Activated CD8-positive, alpha-beta memory T cell treated with anti-CD3 and anti-CD28 coated beads for 36 hours (primary cell): Measurements from ENCODE around the gene INPP5D. TPM values are rescaled to one million over a fixed set of nuclear protein-coding genes. Genes with fewer than 3 reads are reported as not detected.

ENCODE experiments used
- CTCF ChIA-PET: fragments of 350-600 bp; sonication (Branson Sonifier 250); formaldehyde crosslinking; loops from one replicate; lab custom pipeline; 2021; ENCODE audit warnings: antibody characterized with exemption; lab: Charles Lee
- POLR2A ChIA-PET: fragments of 350-600 bp; sonication (Branson Sonifier 250); formaldehyde crosslinking; loops from one replicate; lab custom pipeline; 2021; ENCODE audit warnings: antibody characterized with exemption; lab: Charles Lee
- total RNA-seq, 2 experiments: library from RNA; stranded (reverse); gene quantifications; one replicate each; pipeline ENCODE4 v1.2.3, GENCODE V29; 2021

Gene INPP5D
- total RNA-seq, 2 experiments from 2014 or later = 43.1 to 46.5 TPM

GRCh38 chr2:233081731-233082221, 21.6 kb downstream of the INPP5D start:
- POLR2A ChIA-PET = interaction anchor here (1.1 to 5.5 kb wide), 3 partner anchors 12 to 21 kb away, joined by 4 to 57 read pairs (median 32); partner anchors contain the start of gene INPP5D
- CTCF ChIA-PET = interaction anchor here (0.8 to 5.8 kb wide), 6 partner anchors 18 to 180 kb away, joined by 3 to 40 read pairs (median 6); partner anchors contain the start of genes ATG16L1 and INPP5D

- POLR2A ChIA-PET = interaction anchor here (1.1 to 5.5 kb wide), 3 partner anchors 11 to 22 kb away, joined by 4 to 57 read pairs (median 32); partner anchors contain the start of gene INPP5D
- CTCF ChIA-PET = interaction anchor here (0.8 to 5.8 kb wide), 6 partner anchors 9 to 179 kb away, joined by 3 to 40 read pairs (median 5); partner anchors contain the start of genes ATG16L1 and INPP5D
These were observed 22.2 kb downstream of the INPP5D start for GRCh38 chr2:233082222-233082930.

DNA sequence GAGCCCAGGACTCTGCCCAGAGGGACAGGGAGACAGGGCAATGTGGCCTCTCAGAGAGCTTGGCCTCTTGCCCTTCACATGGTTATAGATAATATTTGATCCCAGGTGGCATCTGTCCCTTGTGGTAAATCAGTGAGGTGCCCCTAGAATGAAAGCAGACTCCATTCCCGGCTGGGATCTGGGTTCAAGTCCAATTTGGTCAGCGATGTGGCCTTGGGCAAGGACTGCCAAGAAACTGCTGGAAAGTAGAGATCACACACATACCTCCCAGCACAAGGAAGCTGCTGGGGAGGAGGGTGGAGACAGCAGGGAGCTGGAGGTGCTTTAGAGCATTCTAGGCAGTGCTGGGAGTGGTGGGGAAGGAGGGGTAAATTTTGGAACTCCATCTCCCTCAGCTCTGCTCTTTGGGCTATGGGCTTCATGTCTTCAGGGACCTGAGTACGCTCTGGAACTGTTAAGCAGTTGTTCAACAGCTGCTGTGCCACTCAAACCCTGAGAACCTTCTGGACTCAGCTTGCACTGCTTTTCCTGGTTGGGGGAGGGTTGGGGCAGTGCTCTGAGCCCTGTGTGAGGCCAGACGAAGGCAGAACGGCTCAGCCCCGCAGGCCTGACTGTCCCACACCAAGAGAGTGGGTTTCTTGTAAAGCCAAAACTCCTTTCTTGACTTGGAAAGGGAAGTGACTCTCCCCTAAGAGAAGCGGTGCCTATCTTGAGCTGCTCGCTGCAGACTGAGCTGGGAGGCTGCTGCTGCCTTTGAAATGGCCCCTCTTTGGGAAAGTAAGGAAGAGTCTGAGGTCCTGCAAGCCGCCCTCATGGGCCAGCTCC, 23.0 kb downstream of the INPP5D start:
- POLR2A ChIA-PET = interaction anchor here (0.5 to 5.5 kb wide), 6 partner anchors 17 to 325 kb away, joined by 3 to 57 read pairs (median 4); partner anchors contain the start of gene INPP5D
- CTCF ChIA-PET = interaction anchor here (0.8 to 5.8 kb wide), 6 partner anchors 8 to 179 kb away, joined by 3 to 40 read pairs (median 5); partner anchors contain the start of genes ATG16L1 and INPP5D

DNA sequence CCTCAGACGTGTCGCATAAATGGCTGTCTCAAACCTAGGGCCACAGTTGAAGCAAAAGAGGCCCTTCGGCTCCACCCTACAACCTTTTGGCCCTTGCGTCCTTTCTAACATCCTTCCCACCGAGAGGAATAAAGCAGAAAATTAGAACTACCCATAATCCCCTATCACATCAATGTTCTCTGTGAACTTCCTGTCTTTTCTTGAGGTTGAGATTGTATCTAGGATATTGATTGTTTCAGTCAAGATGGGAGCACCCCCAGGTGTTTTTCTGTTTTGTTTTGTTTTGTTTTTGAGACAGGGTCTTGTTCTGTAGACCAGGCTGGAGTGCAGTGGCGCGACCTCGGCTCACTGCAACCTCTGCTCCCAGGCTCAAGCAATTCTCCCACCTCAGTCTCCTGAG, 23.6 kb downstream of the INPP5D start:
- ChIA-PET CTCF (interaction anchor here (2.1 to 5.8 kb wide), 2 partner anchors 16 to 23 kb away, joined by 8 to 40 read pairs; partner anchors contain the start of gene INPP5D), POLR2A (interaction anchor here (0.5 to 5.5 kb wide), 5 partner anchors 17 to 156 kb away, joined by 3 to 57 read pairs (median 3); partner anchors contain the start of gene INPP5D)

- CTCF ChIA-PET = interaction anchor here (5.8 kb wide), 1 partner anchor 24 kb away, joined by 40 read pairs; the partner anchor contains the start of gene INPP5D
- POLR2A ChIA-PET = interaction anchor here (1.1 to 5.5 kb wide), 3 partner anchors 16 to 29 kb away, joined by 3 to 57 read pairs (median 32); partner anchors contain the start of gene INPP5D
These were observed 24.3 kb downstream of the INPP5D start for GRCh38 chr2:233084488-233084887.

DNA sequence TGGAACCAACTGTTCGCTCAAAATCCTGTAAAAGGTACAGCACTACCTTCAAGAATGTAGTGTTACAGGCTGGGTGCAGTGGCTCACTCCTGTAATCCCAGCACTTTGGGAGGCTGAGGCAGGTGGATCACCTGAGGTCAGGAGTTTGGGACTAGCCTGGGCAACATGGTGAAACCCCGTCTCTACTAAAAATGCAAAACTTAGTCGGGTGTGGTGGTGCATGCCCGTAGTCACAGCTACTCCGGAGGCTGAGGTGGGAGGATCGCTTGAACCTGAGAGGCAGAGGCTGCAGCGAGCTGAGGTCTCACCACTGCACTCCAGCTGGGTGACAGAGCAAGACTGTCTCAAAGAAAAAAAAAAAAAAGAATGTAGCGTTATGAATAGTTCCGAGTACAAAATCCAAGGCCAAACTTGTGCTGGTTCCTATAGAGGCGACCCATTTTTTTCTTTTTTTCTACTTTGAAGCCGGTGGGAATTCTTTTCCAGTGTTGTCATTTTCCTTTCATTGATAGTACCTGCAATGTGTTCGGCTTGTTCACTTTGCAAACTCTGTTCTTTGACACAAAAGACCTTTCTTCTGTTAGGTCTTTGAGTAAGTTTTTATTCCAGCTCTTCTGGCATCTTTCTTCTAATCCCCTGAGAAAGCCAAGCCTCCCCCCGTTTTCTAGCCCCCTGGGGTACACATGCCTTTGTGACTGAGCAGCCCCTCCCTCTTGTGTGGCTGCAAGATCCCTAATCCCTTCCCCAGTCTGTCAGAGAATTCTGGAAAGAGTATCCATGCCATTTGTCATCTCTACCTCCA, 25.1 kb downstream of the INPP5D start:
- ChIA-PET CTCF (interaction anchor here (5.8 kb wide), 1 partner anchor 25 kb away, joined by 40 read pairs; the partner anchor contains the start of gene INPP5D), POLR2A (interaction anchor here (5.3 to 5.5 kb wide), 2 partner anchors 15 to 24 kb away, joined by 32 to 57 read pairs; partner anchors contain the start of gene INPP5D)

DNA sequence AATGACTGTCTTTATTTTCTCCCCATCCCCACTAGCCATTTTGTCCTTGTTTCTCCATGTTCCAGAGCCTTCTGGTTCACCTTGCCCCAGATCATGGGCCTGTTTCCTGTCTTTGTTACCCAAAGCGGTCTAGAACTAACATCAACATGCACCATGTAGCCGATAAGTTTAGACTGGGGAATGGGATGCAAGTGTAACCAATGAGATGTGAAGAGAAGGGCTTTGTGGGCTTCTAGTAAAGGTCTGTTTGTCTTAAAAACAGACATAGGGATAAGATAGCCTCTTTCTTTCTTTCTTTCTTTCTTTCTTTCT, 25.7 kb downstream of the INPP5D start:
- CTCF ChIA-PET = no interaction called here
- POLR2A ChIA-PET = interaction anchor here (1.6 kb wide), 1 partner anchor 25 kb away, joined by 11 read pairs; the partner anchor contains the start of gene INPP5D

DNA sequence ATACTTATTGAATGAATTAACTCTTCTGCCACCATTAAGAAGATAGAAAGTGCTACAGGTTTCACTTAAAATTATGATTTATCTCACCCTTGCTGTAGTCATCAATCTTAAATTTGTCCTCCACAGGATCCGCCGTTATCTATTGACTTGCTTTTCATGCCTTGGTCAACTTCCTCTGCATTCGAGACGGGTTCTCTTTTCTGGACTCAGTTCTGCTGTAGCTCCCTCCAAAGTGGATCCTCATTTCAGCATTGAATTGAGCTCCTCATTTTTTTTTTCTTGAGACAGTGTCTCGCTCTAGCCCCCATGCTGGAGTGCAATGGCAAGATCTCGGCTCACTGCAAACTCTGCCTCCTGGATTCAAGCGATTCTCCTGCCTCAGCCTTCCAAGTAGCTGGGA, 27.6 kb downstream of the INPP5D start:
- ChIA-PET POLR2A (no interaction called here), CTCF (interaction anchor here (1.3 to 1.6 kb wide), 2 partner anchors 34 to 55 kb away, joined by 3 to 4 read pairs; no protein-coding TSS in a partner anchor)

DNA sequence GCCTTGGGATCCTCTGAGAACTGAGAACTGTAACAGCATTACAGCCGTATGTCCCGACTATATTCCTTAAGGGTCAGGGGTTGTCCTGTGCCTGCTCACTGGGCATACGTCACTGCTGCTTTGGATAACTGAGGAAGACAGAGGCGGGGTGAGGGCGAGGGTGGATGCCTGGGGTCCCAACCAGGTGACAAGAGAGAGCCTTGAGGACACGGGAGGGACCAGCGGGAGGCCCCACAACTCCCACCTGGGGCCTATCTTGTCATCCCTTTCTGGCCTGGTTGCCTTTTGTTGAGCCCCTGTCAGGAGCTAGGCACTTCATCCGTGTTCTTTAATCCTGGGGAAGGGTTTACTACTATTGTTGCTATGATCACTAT, 28.8 kb downstream of the INPP5D start:
- ChIA-PET CTCF (interaction anchor here (0.6 to 1.7 kb wide), 2 partner anchors 11 to 331 kb away, joined by 3 to 4 read pairs; no protein-coding TSS in a partner anchor), POLR2A (no interaction called here)

GRCh38 chr2:233089851-233090250, 29.7 kb downstream of the INPP5D start:
- POLR2A ChIA-PET = no interaction called here

GRCh38 chr2:233090879-233091278, 30.7 kb downstream of the INPP5D start:
- POLR2A ChIA-PET = no interaction called here
- CTCF ChIA-PET = interaction anchor here (1.3 to 1.7 kb wide), 2 partner anchors 8 to 9 kb away, joined by 4 read pairs; no protein-coding TSS in a partner anchor

More at GRCh38 chr2:233089851-233090250, 29.7 kb downstream of the INPP5D start:
- CTCF ChIA-PET = interaction anchor here (1.7 kb wide), 1 partner anchor 10 kb away, joined by 4 read pairs; no protein-coding TSS in a partner anchor

GRCh38 chr2:233091595-233092375, 31.6 kb downstream of the INPP5D start:
- CTCF ChIA-PET = interaction anchor here (1.3 kb wide), 1 partner anchor 9 kb away, joined by 4 read pairs; no protein-coding TSS in a partner anchor
- POLR2A ChIA-PET = interaction anchor here (0.6 kb wide), 1 partner anchor 234 kb away, joined by 4 read pairs; no protein-coding TSS in a partner anchor

DNA sequence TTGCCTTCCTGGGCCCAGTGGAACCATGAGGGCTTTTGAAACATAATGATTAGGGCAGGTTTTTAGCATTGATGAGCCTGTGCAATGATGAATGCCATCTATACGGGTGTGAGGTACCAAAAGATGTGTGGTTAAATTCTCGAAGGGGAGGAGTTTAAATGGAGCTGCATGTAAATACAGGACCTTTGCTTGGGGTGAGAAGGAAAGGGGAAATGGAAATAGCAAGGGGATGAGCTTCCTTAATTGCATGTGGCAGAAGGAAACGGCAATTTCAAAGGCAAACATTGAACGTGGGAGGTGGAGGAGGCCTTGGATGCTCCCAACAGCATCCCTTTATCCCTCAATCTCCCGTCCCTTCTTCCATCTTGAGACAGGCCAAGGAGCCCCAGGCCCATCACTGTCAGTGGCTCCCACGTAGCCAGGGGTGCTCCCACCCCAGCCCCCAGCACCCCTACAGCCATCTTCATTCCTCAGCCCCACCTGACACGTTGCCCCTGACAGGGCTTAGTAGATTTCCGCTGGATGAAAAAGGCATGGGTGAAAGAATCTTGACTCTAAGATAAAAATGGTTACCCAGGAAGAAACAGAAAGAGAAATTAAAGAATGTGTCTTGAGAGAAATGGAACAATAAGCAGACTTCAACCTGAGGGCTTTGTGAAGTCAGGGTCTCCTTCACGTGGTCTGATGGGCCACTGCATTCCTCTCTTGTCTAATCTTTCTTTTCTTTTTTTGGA, 32.5 kb downstream of the INPP5D start:
- ChIA-PET POLR2A (interaction anchor here (0.6 to 1.1 kb wide), 2 partner anchors 10 to 234 kb away, joined by 4 read pairs; no protein-coding TSS in a partner anchor), CTCF (interaction anchor here (1.7 kb wide), 1 partner anchor 34 kb away, joined by 4 read pairs; no protein-coding TSS in a partner anchor)

DNA sequence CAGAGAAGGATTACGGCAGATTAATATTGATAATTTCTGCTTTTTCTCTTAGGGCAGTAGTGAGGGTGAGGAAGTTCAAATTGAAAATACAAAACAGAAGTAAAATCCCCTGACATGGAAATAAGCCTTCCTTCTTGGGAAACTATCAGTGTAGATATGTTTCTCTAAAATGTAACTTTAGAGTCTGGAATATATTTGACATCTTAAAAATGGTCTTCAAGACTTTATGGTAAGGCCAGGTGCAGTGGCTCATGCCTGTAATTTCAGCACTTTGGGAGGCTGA, 33.0 kb downstream of the INPP5D start:
- ChIA-PET POLR2A (interaction anchor here (1.1 kb wide), 1 partner anchor 11 kb away, joined by 4 read pairs; no protein-coding TSS in a partner anchor), CTCF (interaction anchor here (1.7 kb wide), 1 partner anchor 34 kb away, joined by 4 read pairs; no protein-coding TSS in a partner anchor)

DNA sequence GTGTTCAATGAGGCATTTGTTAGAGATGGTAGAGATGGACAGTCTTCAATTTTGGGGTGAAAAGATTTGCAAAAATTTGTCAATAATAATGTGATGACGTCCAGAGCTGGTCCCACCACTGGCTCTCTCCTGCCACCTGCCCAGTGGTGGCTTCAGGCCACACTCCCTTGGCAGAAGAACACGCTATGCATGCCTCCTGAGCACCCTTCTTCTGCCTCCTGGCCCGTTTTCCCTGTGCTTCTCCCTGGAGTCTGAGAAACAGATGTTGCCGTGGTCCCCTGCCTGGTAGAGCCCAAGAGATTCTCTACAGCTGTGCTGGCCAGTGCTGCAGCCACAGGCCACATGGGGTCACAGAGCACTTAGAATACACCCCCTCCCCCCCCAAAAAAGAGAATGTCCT, 33.6 kb downstream of the INPP5D start:
- ChIA-PET POLR2A (interaction anchor here (1.1 kb wide), 1 partner anchor 12 kb away, joined by 4 read pairs; no protein-coding TSS in a partner anchor), CTCF (interaction anchor here (0.7 to 1.7 kb wide), 2 partner anchors 35 to 40 kb away, joined by 4 to 5 read pairs; no protein-coding TSS in a partner anchor)

GRCh38 chr2:233094614-233095013, 34.5 kb downstream of the INPP5D start:
- ChIA-PET POLR2A (no interaction called here), CTCF (no interaction called here)
